KOPT-K1 (cell line): ENCODE data around the gene AMDHD2.

Source experiments
- H3K27ac ChIP-seq: fragments of 200-600 bp; sonication (generic); 2 replicates; pipeline ENCODE4 v1.5.1; 2016; ENCODE audit warnings: antibody characterized with exemption, mild to moderate bottlenecking, low read depth, low read length; ENCODE audit not compliant: poor library complexity, severe bottlenecking
- H3K36me3 ChIP-seq: fragments of 200-600 bp; sonication (generic); 2 replicates; pipeline ENCODE4 v1.5.1; 2017; ENCODE audit warnings: antibody characterized with exemption, mild to moderate bottlenecking, low read length, moderate library complexity; ENCODE audit not compliant: insufficient read depth
- H3K9me3 ChIP-seq: fragments of 200-600 bp; sonication (generic); 2 replicates; pipeline ENCODE4 v1.5.1; 2017; ENCODE audit warnings: antibody characterized with exemption, low read length, mild to moderate bottlenecking; ENCODE audit not compliant: insufficient read depth, poor library complexity, severe bottlenecking

AMDHD2 gene

GRCh38 chr16:2520097-2520783 lies at the start of gene AMDHD2:
AMDHD2 (plus strand) TSS chr16:2520371; CDS start chr16:2520459, 88 bp downstream.
- Histone ChIP-seq H3K9me3 (no peaks in the 10 kb centered on the region), H3K27ac (peak within 1 kb of the TSS; percentile 50), H3K36me3 (peaks cover 49% of the 10 kb centered on the region)

- Histone ChIP-seq H3K36me3 (no peaks in the 10 kb centered on the region), H3K27ac (no peak overlapping the region), H3K9me3 (no peaks in the 10 kb centered on the region)
Observed at GRCh38 chr16:2470603-2471015, 49.6 kb upstream of the AMDHD2 start.

GRCh38 chr16:2471016-2471652 lies 49.0 kb upstream of the AMDHD2 start, which contains the start of gene NTN3:
NTN3 (plus strand) TSS chr16:2471297; CDS start chr16:2471702, 405 bp downstream.
- Histone ChIP-seq H3K36me3 (no peaks in the 10 kb centered on the region), H3K27ac (no peak within 1 kb of the TSS)

GRCh38 chr16:2471653-2472487 lies 48.3 kb upstream of the AMDHD2 start:
- Histone ChIP-seq H3K9me3 (no peaks in the 10 kb centered on the region), H3K36me3 (no peaks in the 10 kb centered on the region), H3K27ac (no peak overlapping the region)

More at GRCh38 chr16:2471016-2471652, 49.0 kb upstream of the AMDHD2 start, which contains the start of gene NTN3:
- no peaks in the 10 kb centered on the region for H3K9me3 ChIP-seq

GRCh38 chr16:2472488-2472864 lies 47.7 kb upstream of the AMDHD2 start:
- H3K36me3 ChIP-seq, result no peaks in the 10 kb centered on the region
- H3K9me3 ChIP-seq, result no peaks in the 10 kb centered on the region
- H3K27ac ChIP-seq, result no peak overlapping the region

- H3K27ac ChIP-seq, result no peak overlapping the region
- H3K9me3 ChIP-seq, result no peaks in the 10 kb centered on the region
- H3K36me3 ChIP-seq, result no peaks in the 10 kb centered on the region
Observed at GRCh38 chr16:2472885-2473445, 47.2 kb upstream of the AMDHD2 start.

- H3K36me3 ChIP-seq, result no peaks in the 10 kb centered on the region
- H3K9me3 ChIP-seq, result no peaks in the 10 kb centered on the region
- no peak overlapping the region for H3K27ac ChIP-seq
Observed at GRCh38 chr16:2473446-2473926, 46.7 kb upstream of the AMDHD2 start.

- no peaks in the 10 kb centered on the region for H3K36me3 ChIP-seq
- H3K27ac ChIP-seq, result peak overlapping the region; percentile 62
- no peaks in the 10 kb centered on the region for H3K9me3 ChIP-seq
Observed at GRCh38 chr16:2473999-2474876, 45.9 kb upstream of the AMDHD2 start.

- Histone ChIP-seq H3K36me3 (no peaks in the 10 kb centered on the region), H3K27ac (peak within 1 kb of the TSS; percentile 62)
Observed at GRCh38 chr16:2474877-2475412, 45.2 kb upstream of the AMDHD2 start, which contains the start of gene TBC1D24. TBC1D24 (plus strand) TSS chr16:2475127; CDS start chr16:2496149, 21,022 bp downstream.

GRCh38 chr16:2475413-2476344 lies 44.5 kb upstream of the AMDHD2 start:
- Histone ChIP-seq H3K36me3 (no peaks in the 10 kb centered on the region), H3K27ac (peak overlapping the region; percentile 62), H3K9me3 (no peaks in the 10 kb centered on the region)

More at GRCh38 chr16:2474877-2475412, 45.2 kb upstream of the AMDHD2 start, which contains the start of gene TBC1D24:
- no peaks in the 10 kb centered on the region for H3K9me3 ChIP-seq

GRCh38 chr16:2476345-2476720 lies 43.8 kb upstream of the AMDHD2 start:
- no peak overlapping the region for H3K27ac ChIP-seq
- no peaks in the 10 kb centered on the region for H3K9me3 ChIP-seq
- H3K36me3 ChIP-seq, result no peaks in the 10 kb centered on the region

GRCh38 chr16:2476741-2477140 lies 43.4 kb upstream of the AMDHD2 start:
- Histone ChIP-seq H3K27ac (no peak overlapping the region), H3K9me3 (no peaks in the 10 kb centered on the region), H3K36me3 (no peaks in the 10 kb centered on the region)

- no peaks in the 10 kb centered on the region for H3K9me3 ChIP-seq
- H3K36me3 ChIP-seq, result no peaks in the 10 kb centered on the region
- no peak overlapping the region for H3K27ac ChIP-seq
Observed at GRCh38 chr16:2477327-2477726, 42.8 kb upstream of the AMDHD2 start.
